KOPT-K1 (cell line): Measurements from ENCODE around the gene TLCD5.

Experiments
- H3K27ac ChIP-seq: fragments of 200-600 bp; sonication (generic); 2 replicates; pipeline ENCODE4 v1.5.1; 2016; ENCODE audit warnings: antibody characterized with exemption, mild to moderate bottlenecking, low read depth, low read length; ENCODE audit not compliant: poor library complexity, severe bottlenecking
- H3K36me3 ChIP-seq: fragments of 200-600 bp; sonication (generic); 2 replicates; pipeline ENCODE4 v1.5.1; 2017; ENCODE audit warnings: antibody characterized with exemption, mild to moderate bottlenecking, low read length, moderate library complexity; ENCODE audit not compliant: insufficient read depth
- H3K9me3 ChIP-seq: fragments of 200-600 bp; sonication (generic); 2 replicates; pipeline ENCODE4 v1.5.1; 2017; ENCODE audit warnings: antibody characterized with exemption, low read length, mild to moderate bottlenecking; ENCODE audit not compliant: insufficient read depth, poor library complexity, severe bottlenecking

Gene TLCD5

DNA sequence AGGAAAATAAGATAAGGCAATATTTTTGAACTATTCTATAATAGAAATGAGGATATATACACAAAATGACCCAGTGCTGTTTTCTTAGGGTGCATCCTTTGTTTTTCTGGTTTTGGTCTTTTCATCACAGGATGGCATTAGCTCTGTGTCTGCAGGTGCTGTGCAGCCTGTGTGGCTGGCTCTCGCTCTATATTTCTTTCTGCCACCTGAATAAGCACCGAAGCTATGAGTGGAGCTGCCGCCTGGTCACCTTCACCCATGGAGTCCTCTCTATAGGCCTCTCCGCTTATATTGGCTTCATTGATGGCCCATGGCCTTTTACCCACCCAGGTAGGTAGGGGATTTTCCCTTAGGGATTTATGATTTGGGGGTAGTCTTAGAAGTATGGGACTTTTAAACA lies 2.2 kb downstream of the TLCD5 start:
- Histone ChIP-seq H3K36me3 (no peaks in the 10 kb centered on the region), H3K9me3 (no peaks in the 10 kb centered on the region), H3K27ac (no peak overlapping the region)

DNA sequence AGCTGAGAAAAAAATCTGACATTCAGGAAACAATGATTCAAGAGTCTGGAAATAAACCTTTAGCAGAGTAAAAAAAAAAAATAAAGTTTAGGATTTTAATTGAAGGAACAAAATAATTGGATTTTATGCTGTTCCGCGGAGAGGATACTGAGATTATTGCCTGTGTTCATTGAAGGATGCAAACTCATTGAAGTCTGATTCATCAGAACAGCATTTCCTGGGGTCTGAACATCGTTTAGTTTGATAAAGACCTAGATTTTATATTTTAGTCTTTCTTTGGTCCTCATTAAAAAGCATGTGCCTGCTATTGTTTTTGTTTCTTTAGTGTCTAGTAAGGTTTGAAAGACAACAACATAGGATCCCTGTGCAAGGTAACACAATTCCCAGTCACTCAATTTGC lies 4.5 kb downstream of the TLCD5 start:
- H3K9me3 ChIP-seq: no peaks in the 10 kb centered on the region
- H3K27ac ChIP-seq: no peak overlapping the region
- no peaks in the 10 kb centered on the region for H3K36me3 ChIP-seq

DNA sequence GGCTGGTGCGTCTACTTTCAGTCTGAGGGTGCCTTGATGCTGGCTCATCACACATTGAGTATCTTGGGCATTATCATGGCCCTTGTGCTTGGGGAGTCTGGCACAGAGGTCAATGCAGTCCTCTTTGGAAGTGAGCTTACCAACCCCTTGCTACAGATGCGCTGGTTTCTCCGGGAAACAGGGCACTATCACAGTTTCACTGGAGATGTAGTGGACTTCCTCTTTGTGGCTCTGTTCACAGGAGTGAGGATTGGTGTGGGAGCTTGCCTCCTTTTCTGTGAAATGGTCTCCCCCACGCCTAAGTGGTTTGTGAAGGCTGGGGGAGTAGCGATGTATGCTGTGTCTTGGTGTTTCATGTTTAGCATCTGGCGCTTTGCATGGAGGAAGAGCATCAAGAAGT lies 4.9 kb downstream of the TLCD5 start:
- Histone ChIP-seq H3K9me3 (no peaks in the 10 kb centered on the region), H3K36me3 (no peaks in the 10 kb centered on the region), H3K27ac (no peak overlapping the region)

- Histone ChIP-seq H3K27ac (no peak overlapping the region), H3K36me3 (no peaks in the 10 kb centered on the region), H3K9me3 (no peaks in the 10 kb centered on the region)
Observed at GRCh38 chr11:120331301-120331996, 6.3 kb downstream of the TLCD5 start.

DNA sequence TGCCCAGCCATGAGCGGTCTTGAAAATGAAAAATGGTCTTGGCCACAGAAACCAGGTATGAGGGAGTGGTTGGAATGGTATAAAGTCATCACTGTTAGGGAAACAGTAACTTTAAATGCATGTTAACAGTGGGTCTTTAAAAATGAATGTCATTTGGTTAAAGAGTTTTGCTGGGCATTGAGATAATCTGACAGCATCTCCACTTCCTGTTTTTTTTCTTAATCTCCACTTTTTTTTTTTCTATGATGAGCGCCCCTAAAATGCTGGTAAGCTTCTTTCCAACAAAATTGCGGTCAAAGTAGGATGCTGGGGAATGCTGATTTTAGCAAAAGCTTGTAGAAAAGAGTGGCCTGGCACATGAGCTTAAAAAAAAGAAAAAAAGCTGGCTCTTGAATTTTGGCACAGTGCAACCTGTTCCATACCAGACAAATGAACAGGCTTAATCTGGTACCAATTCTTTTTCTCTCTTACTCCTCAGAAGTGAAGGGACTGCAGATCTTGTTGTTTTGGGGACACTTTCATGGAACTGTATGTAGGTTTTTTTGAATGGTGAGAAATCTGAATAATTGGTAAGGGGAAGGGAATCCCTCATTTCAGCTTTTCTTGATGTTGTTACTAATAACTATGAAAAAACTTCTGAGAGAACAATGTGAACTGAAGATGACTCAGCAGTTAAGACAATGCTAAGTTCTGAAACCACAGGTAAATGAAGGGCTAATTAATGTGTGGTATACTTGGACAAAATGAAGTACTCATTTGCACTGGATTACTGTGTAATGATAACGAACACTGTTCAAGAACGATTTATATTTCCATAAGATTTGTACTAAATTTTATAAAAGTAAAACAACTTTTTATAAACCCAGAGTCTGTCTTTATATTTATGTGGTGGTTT lies 8.0 kb downstream of the TLCD5 start:
- Histone ChIP-seq H3K9me3 (no peaks in the 10 kb centered on the region), H3K27ac (no peak overlapping the region), H3K36me3 (no peaks in the 10 kb centered on the region)

- Histone ChIP-seq H3K9me3 (no peaks in the 10 kb centered on the region), H3K36me3 (no peaks in the 10 kb centered on the region), H3K27ac (no peak overlapping the region)
Observed at GRCh38 chr11:120333801-120334200, 8.7 kb downstream of the TLCD5 start.

DNA sequence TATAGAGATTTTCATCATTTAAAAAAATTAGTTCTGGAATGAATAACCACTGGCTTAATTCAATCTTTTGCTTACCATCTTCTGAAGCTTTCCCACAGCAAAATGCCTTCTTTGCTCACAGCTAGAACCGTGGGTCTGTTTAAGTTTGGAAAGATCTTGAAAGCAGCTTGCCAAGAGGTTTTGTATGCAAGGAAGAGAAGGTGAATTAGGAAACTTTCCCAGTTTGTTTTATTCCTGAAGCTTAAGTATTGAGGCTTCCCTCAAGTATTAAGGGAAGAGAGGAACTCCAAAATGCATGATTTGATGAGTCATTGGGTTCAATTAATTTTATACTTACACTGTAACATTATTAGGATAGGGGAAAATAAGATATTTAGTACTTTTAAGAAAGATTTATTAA lies 9.2 kb downstream of the TLCD5 start:
- no peaks in the 10 kb centered on the region for H3K36me3 ChIP-seq
- no peaks in the 10 kb centered on the region for H3K9me3 ChIP-seq
- no peak overlapping the region for H3K27ac ChIP-seq

DNA sequence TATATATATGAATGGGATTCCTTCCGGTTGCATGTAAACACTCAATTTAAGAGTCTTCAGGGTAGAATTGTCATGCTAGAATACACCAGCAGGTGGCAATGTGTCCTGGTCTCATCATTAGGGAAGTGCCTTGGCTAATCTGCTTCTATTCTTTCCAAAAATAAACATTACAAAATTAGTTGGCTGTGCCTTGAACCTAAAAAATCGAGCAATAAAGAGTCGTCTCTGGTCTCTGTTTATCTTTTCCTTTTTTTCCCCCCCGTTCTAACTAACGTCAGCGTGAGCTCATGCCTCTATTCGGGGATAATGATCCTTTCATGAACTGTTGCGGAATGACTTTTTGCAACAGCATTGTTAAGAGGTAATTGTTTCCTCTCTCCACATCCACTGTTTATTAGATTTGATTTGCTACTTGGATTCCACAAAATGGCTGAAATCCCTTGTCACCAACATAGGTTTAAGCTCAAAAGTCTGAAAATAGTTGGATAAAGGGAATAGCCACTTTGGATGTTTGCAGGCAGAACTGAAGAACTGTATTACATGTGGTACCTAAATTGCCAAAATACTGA lies 9.9 kb downstream of the TLCD5 start:
- Histone ChIP-seq H3K9me3 (no peaks in the 10 kb centered on the region), H3K36me3 (no peaks in the 10 kb centered on the region), H3K27ac (no peak overlapping the region)

GRCh38 chr11:120335556-120335907 lies 10.4 kb downstream of the TLCD5 start:
- no peaks in the 10 kb centered on the region for H3K36me3 ChIP-seq
- no peak overlapping the region for H3K27ac ChIP-seq
- no peaks in the 10 kb centered on the region for H3K9me3 ChIP-seq

- Histone ChIP-seq H3K27ac (no peak within 1 kb of the TSS), H3K36me3 (no peaks in the 10 kb centered on the region), H3K9me3 (no peaks in the 10 kb centered on the region)
Observed at GRCh38 chr11:120335908-120336640, 11.0 kb downstream of the TLCD5 start, which contains the start of gene ARHGEF12. Gene ARHGEF12 (plus strand): TSS chr11:120336413. CDS start chr11:120337244, 831 bp downstream.

DNA sequence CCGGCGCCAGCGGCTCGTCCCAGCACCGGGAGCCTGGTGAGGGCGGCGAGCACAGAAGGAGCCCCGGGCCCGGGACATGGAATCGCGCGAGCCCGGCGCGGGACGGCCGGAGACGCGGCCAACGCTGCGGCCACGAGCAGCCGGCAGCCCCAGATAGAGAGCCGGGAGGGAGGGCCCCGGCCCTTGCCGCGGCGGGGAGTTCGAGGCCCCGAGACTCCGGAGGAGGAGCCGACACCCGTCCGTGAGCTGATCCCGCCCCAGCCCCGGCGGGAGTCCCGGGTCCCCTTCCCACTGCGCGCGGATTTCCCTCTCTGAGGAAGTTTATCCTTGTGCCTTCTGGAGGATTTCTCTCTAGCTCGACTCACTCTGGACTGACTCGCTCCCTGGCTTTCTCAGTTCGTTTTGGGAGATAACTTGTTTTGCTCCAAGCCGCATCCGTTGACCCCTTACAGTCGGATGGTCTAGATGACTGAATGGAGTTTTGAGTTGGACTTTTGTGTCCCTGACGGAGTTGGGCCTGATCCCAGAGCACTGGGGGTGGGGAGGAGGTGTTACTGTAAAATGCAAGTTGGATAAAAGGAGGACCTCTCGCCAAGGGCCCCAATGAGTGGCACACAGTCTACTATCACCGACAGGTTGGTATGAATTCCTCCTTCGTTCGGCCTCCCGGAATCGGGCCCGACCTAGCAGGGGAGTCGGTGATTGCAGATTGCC lies 11.7 kb downstream of the TLCD5 start:
- Histone ChIP-seq H3K27ac (no peak overlapping the region), H3K36me3 (no peaks in the 10 kb centered on the region)

DNA sequence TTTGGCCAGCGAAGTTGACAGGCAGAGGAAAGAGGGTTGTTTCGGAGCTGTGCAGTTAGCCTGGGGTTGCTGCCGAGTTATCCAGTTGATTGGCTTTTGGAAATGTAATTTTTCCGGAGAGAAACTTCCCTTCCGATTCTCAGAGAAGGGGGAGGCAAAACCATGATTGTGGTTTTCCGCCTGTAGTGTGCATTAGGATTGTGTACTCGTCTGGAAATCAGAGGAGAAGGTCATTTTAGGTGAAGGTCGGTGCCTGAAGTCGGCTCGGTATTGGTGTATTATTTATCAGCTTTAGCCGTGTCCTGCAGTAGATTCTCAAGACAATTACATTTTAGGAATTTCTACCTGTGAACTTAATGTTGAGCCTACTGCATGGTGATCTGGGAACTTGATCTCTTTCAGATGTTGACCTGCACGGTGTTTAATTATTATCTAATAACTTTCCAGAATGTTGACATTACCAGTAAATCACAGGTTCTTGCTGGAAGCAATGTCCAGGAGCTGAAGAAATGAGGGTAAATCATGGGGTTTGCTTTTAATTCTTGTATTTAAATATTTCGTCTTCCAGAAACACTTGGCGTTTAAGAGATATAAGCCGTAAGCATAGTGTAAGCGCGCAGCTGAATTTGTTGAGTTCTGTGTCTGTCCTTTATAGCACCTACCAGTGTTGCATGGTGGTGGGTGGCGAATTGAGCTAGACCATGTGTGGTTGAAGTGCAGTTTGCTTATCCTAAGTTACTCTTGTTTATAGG lies 12.4 kb downstream of the TLCD5 start:
- Histone ChIP-seq H3K9me3 (peaks cover 5% of the 10 kb centered on the region), H3K36me3 (no peaks in the 10 kb centered on the region)

More for the DNA sequence above, 11.7 kb downstream of the TLCD5 start:
- no peaks in the 10 kb centered on the region for H3K9me3 ChIP-seq

GRCh38 chr11:120338107-120338933 lies 13.2 kb downstream of the TLCD5 start:
- H3K27ac ChIP-seq: no peak overlapping the region
- no peaks in the 10 kb centered on the region for H3K36me3 ChIP-seq
- peaks cover 13% of the 10 kb centered on the region for H3K9me3 ChIP-seq

More for the DNA sequence above, 12.4 kb downstream of the TLCD5 start:
- H3K27ac ChIP-seq: no peak overlapping the region
